ENCODE data around the gene TBRG4. TPM values are rescaled to one million over a fixed set of nuclear protein-coding genes. Genes with fewer than 3 reads are reported as not detected.

TBRG4 gene
- total RNA-seq = 71.8 and 75.7 TPM in 2 replicates

DNA sequence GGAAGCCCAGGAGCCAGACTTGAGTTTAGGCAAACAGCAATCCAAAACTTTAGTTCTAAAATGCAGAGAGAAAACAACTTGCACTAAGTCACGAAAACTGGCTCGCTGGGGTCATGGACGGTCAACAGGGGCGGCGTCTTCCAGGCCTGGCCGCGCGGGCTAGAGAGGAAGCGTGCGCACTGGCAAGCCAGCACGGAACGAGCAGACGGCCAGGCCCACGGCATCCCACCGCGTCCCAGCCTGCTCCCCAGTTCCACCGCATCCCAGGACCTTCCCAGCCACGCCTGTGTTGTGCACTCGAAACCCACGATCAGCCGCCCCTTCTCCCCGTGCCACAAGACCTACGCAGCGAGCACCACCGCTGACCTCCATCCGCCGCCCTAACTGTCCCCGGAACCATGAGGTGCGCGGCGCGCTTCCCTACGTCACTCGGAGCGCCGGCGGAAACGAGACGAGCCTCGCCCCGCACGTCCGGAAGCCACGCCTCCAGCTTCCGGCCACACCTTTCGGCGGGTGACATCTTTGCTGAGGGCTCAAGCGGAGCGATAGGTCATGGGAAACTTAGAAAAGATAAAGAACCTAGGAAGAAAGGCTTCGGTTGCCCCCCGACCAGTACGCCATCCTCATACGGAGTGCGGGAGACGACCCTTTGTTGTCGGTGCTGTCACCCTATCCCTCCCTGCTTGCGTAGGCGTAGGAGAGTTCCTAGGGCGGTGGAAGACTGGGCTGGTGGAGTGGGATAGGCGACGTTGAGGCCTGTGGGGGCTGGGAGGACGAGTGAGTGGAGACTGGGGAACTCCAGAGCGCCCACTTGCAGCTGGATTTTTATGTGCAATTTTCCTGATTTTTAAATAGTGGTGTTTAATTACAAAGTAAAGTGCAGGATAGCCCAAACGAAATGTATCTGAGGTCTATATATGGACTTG is at the start of gene TBRG4:
TSS of gene TBRG4 (minus strand) at position 400 of the 926 bp plus-strand sequence. CDS start 2,460 bp downstream, outside the sequence.

DNA sequence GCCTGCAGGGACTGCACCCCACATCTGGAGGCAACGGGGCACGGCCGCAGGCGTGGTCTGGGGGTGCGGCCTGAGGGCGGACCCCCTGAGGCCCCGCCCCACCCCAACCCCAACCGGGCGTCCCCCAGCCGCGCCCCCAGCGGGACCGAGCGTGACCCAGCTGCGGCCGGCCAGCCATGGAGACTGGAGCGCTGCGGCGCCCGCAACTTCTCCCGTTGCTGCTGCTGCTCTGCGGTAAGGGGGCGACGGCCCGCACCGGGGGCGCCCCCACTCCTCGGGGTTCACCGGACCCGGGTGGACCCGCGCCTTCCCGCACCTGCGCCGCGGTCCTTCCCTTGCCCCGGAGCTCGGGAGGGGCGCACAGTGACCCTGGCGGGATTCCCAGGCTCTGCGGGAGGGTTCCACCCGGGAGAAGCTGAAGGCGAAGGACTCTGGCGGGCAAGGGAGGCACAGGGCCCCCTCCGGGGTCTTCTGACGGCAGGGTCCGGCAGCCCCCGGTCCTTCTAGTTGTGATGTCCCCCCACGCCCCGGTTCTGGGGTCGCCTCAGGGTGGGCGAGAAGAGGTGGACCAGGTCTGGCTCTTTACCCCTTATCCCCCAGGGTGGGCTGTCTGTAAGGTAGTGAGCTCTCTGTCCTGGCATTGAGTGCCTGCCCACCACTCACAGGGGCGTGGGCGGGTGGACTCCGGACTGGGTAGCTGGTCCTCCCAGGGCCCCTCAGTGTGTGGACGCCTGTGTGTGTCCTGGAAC is 46.3 kb upstream of the TBRG4 start, which contains the start of gene RAMP3:
TSS of gene RAMP3 (plus strand) at position 139 of the 749 bp plus-strand sequence. CDS start at position 177, 38 bp downstream.

DNA sequence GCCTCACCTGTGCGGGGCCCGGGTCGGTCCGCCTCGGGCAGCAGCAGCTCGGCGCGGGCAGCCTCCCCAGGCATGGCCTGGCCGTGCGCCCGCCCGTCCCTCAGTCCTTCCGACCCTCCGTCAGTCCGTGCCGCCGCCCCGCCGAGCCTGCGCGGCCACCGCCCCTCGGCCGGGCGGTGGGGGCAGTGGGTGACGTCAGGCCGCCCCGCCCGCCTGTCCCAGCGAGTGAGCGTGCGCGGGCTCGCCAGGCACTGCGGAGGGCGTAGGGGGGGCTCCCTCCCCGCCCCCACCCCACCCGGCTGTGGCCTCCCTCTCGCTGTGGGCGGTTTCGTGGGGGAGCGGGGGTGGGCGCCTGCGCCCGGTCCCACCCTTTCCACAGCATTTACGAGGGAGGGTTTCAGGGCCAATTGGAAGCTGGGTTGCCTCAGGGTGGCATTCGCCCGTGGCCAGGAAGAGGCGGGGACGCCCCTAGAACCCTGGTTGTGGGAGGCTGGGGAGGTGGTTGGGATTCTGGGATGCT is 22.6 kb downstream of the TBRG4 start, which contains the start of gene NACAD:
TSS of gene NACAD (minus strand) at position 149 of the 520 bp plus-strand sequence. CDS start at position 74, 75 bp downstream.

Other genes with a start within 250 kb of the TBRG4 start
- 4.5 and 6.4 TPM in 2 replicates for gene PURB, start 226.2 kb downstream of the TBRG4 start, total RNA-seq
- gene MYO1G, start 132.7 kb downstream of the TBRG4 start, total RNA-seq = under 0.01 TPM in 1 of 2 replicates, not detected in the other
- 62.0 and 62.9 TPM in 2 replicates for gene CCM2, start 111.5 kb downstream of the TBRG4 start, total RNA-seq
- gene NACAD, start 22.7 kb downstream of the TBRG4 start, total RNA-seq = 3.6 and 4.2 TPM in 2 replicates
- gene RAMP3, start 46.1 kb upstream of the TBRG4 start, total RNA-seq = not detected in 2 replicates